ENCODE data around the gene BRCA1. TPM values are rescaled to one million over a fixed set of nuclear protein-coding genes. Genes with fewer than 3 reads are reported as not detected.
A peak's percentile ranks its signal among the peaks of the same experiment; 100 is the strongest.

BRCA1 gene
- total RNA-seq, 1 donor from 2014 or later = 21.4 TPM

- peak; percentile 97 for DNase-seq
Measured at GRCh38 chr17:43024407-43025289, 100.5 kb downstream of the BRCA1 start, which contains the start of gene RND2. Gene RND2 (plus strand): TSS chr17:43025231. CDS start chr17:43025348, 117 bp downstream.

DNA sequence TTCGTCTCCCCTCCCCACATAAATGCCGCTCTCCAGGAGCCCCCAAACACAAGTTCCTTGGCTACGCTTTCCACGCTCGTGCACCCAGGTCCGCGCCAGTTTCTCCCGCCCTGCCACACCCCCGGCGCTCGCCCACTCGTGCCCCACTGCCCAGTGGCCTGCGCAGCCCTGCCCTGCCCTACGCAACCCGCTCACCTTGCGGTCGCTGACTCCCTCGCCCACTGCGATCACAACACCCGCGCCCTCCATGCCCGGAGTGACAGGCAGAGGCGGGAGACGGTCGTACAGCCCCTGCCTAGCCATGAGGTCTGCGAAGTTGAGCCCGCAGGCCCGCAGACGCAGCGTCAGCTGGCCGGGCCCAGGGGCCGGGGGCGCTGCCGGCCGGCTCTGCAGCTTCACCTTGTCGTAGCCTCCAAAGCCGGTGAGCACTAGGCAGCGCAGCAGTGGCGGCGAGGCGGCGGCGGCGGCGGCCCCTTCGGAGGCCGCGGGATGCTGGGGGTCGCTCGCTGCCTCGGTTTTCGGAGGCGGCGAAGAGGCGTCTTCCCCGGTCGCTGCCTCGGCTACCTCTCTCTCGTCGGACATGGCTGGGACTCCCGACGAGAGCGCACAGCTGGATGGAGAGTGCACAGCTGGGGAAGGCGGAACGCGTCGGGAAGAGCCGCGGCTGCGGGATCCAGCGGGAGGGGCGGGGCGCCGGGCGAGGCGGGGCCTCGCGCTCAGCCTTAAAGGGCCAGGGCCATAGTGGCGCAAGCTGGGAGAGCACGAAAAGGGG, 103.2 kb downstream of the BRCA1 start, which contains the start of gene VAT1:
Gene VAT1, minus strand, starts transcription at position 645 of the 772 bp plus-strand sequence. Its CDS starts 63 bp downstream, at position 582.
- peak; percentile 91 for DNase-seq

- DNase-seq = peak; percentile 64
Measured at GRCh38 chr17:43020789-43021740, 104.1 kb downstream of the BRCA1 start.

DNA sequence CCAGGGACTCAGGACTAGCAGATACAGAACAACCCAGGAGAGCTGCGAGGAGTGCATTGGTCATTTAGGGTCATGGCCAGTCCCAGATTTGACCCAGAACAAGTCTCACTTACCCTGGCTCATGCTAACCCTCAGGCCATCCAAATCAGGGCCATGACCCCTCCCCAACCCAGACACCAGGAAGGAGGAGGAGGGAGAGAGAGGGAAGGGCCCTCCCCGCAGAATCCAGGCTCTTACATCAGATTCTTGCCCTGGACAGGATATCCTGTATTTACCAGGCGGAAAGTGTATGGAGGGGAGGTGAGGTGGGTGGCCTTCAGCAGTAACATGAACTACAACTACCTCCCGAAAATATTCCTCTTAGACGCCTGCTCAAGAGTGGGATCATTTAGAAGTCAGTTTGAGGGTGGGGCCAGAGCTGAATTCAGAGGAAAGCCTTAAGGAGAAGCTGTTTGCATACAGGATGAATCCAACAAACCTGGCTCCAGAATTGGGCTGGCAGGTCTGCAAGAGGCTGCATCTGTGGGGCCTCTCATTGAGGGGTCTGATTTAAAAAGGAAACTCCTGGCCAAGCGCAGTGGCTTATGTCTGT, 105.0 kb downstream of the BRCA1 start:
- peak; percentile 59 for DNase-seq

DNA sequence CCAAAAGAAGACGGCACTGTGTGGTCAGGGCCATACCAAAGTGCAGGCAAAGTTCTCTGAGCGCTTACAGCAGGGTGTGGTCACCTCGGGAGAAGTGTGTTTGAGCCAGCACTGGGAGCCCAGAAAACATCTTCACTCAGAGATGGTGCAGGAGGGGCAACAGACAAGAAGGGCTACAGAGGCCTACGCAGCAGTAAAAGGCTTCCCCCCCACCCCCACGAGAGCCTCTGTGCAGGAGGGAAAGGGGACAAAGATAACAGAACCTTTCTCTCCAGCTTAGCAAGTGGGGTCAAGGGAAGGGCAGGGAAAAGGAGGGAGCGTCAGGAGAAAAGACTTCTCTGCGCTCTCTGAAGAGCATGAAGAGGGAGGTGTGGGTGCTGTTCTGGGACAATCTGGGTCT, 105.7 kb downstream of the BRCA1 start:
- no peak for DNase-seq

DNA sequence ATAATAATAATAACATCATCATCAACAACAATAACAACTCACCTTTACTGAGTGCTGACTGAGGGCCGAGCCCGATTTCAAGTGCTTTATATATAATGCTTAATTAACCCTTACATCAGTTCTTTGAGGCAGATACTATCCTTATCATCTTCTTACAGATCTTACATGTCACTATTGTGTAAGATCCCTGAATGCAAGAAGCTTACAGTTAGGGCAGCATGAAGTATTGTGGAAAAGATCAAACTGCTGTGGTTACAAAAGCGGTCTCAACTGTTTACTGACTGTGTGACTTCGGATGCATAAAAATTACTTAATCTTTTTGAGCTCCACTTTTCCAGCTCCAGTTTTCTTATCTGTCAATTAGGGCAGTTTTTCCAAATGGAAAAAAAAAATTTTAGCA, 106.2 kb downstream of the BRCA1 start:
- DNase-seq = no peak

DNA sequence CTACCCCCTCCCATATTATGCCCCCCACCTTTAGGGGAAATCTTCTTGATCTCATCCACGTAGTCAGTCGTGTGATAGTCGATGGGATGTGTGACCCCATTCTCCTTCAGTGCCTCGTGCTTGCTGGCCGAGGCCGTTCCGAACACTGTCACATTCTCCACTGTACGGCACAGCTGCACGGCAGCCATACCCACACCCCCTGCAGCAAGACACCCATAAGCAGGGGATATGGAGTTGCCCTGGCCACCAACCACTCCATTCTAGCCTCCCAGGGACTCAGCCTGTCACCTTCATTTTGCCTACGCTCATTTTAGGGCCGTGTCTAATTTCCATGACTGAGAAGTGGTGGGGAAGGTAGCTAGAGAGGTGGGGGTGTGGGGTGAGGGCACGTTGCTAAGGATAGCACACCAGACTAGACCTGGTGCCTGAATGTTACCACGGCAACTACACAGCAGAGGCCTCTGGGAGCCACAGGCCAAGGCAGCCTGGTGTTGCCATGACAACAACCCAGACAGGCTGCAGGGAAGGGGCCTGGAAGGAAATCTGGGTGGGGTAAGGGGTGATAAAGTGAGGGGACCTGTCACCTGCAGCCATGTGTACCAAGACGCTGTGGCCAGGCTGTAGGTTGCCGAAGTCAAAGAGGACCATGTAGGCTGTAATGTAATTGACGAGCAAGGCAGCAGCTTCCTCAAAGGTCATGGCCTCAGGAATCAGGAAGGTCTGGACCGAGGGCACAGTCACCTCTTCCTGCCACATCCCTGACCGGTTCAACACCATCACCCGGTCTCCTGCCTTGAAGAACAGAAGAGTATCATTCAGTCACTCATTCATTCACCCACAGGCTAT, 106.9 kb downstream of the BRCA1 start:
- DNase-seq = no peak

- DNase-seq = no peak
Measured at GRCh38 chr17:43016216-43016615, 108.9 kb downstream of the BRCA1 start.

DNA sequence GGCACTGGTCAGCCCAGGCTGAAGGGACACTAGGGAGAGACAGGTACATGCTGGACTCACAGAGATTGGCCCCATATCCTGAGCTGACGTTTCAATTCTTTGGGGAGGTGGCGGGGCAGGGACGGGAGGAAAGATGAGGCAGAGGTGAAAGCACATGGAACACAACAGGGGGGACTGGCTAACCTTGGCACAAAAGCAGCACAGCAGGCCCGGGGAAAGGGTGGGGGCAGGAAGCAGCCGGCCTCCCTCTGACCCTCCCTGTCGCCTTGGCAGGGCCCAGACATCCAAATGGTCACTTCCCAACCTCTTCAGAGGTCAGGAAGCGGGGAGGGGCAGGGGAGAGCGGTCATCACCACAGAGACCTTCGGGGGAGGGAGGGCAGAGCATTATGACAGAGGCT, 109.6 kb downstream of the BRCA1 start:
- DNase-seq = no peak

GRCh38 chr17:43014649-43015542, 110.3 kb downstream of the BRCA1 start:
- DNase-seq = no peak

DNA sequence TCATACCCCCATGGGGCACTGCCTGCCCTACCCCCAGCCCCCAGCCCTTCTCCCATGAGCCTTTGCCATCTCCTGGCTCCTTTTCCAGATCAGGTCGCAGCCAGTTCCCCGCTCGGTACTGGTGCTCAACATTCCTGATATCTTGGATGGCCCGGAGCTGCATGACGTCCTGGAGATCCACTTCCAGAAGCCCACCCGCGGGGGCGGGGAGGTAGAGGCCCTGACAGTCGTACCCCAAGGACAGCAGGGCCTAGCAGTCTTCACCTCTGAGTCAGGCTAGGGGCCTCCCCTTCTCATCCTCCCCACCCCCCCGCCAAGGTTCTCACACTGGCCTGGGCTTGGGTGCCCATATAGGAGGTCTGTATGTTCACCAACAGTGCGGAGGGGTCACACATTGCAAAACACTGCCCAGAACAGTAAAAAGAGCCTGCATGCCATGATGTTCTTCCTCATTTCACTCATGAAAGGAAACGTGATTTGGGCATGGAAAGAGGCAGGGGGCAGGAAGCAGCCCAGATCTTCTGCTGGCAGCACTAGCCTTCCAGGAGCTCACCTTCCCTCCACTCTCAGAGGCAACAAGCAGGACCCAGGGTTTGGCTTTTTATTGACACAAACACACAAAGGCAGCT, 111.0 kb downstream of the BRCA1 start:
- DNase-seq = no peak

DNA sequence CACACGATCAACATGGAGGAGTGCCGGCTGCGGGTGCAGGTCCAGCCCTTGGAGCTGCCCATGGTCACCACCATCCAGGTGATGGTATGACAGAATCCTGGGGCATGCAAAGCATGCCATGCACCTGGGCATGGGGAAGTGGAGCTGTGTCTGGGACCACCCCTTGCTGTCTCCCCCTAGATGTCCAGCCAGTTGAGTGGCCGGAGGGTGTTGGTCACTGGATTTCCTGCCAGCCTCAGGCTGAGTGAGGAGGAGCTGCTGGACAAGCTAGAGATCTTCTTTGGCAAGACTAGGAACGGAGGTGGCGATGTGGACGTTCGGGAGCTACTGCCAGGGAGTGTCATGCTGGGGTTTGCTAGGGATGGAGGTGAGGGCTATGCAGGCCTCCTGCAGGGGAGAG, 111.9 kb downstream of the BRCA1 start:
- no peak for DNase-seq

DNA sequence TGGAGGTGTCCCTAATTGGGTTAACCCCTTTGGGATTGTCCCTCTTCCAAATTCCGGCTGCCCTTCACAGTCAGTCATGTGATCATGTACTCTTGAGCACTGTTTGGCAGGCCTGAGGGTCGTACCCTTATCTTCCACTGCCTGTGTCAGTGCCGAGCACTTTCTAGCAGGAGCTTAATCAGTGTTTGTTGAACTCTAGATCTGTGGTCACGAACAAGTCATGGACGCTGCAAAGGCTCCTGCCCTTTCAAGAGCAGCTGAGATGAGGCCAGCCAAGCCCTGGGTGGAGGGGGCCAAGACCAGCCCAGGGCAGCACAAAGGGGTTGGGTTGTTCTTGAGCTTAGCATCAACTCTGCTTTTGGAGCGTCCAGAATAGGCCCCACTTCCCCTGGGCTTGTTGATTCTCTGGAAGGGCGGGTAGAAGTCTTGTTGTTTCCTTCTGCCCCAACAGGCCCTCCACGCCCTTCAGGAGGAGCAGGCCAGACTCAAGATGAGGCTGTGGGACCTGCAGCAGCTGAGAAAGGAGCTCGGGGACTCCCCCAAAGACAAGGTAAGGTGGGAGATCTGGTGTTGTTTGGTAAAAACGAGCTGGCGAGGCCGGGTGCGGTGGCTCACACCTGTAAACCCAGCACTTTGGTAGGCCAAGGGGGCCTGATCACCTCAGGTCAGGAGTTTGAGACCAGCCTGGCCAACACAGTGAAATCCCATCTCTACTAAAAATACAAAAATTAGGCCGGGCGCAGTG, 113.3 kb downstream of the BRCA1 start:
- no peak for DNase-seq

- DNase-seq = no peak
Measured at GRCh38 chr17:43010667-43011308, 114.4 kb downstream of the BRCA1 start.

GRCh38 chr17:43006639-43007551, 118.3 kb downstream of the BRCA1 start, which contains the start of gene IFI35:
Gene IFI35 (plus strand): TSS chr17:43006784. CDS start chr17:43006948, 164 bp downstream.
- peak; percentile 78 for DNase-seq

DNA sequence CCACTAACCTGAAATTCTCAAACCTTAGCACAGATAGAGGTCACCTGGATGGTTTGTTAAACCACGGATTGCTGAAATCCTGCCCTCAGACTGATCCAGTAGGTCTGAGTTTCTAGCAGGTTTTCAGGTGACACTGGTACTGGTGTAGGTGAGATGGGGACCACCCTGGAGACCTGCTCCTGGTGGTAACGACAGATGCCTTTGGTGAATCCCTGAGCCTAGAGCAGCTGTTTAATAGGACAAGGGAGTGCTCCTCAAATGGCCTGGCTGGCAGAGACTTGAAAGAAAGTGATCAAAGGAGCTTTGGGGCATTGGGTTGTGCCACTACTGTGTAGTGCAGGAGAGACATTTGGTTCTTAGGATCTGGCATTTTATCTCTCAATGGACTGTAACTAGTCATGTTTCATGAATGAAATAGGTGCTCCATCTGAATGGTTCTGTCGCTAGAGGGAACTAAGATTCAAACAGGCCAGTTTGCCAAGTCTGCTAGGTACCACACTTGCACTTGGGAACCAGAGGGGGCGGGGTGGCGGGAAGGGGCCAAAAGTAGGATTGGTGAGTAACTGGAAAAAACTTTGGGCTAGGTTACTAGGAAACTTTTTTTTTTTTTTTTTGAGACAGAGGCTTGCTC, 121.5 kb downstream of the BRCA1 start:
- no peak for DNase-seq

All from tongue (tissue), 2 donors.